ENCODE results near the gene MYOZ1.
"Not testable (repeated sequence)": the region's sequence is repeated elsewhere in the genome, so short reads cannot be mapped to it uniquely, and the experiment has no call there.

The MYOZ1 gene

DNA sequence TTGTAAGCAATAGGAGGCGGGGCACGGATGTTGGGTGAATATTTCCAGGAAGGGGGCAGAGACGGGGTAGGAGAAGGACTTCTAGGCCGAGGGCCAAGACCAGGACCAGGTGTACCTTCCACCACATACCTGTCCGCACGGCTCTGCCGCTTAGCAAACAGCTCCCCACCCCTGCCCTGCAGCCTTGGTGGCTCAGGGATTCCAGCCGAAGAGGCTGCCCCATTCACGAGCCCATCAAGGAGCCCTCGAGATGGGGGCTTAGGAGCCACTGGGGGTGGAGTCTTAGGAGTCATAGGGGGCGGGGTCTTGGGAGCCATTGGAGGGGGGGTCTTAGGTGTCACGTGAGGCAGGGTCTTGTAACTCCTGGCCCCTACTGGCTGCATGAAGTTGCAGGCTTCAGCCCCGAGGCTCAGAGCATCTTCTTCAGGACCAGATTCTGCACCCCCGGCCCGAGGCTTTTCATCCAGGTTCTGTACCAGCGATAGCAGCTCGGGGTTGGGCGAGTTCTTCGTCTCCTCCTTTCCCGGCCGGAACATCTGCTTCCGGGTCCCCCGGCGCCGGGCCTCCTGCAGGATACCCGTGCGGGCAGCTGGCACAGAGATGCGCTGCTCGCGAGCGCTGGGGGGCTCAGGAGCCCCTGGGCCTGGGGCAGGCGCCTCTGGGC lies 6.1 kb upstream of the MYOZ1 start:
- peak; percentile 23 for DNase-seq

- no peak for DNase-seq
Measured at GRCh38 chr10:73646598-73647041, 5.3 kb upstream of the MYOZ1 start.

GRCh38 chr10:73645251-73645650 lies 4.0 kb upstream of the MYOZ1 start:
- DNase-seq = no peak

- no peak for DNase-seq
Measured at GRCh38 chr10:73644767-73645166, 3.5 kb upstream of the MYOZ1 start.

DNA sequence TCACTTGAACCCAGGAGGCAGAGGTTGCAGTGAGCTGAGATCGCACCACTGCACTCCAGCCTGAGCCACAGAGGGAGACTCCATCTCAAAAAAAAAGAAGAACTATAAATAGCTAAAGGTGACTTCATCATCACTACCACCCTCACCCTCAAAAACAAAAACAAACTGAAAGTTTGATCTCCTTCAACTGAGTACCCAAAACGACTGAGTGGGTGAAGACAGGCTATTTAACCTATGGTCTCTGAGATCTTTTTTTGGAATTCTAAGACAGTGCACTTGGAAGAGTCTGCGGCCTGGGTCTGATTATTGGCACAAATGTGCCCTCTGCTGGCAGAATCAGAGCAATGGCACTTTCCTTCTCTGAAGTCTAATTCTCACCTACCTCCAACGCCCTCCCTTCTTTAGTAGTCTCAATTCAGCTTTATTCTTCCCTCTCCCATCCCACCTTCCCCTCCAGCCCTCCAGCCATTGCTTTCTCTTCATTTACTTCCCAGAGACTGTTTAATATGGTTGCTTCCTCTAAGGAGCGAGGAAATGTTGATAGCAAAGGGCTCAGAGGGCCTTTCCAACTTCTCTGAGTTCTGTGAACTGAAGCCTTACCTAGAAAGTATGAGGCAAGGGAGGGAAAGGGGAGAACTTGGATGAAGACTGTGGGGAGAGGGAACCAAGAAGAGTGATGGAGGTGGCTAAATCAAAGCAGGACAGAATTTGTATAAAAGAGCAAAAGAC lies 2.9 kb upstream of the MYOZ1 start:
- DNase-seq = no peak

- no peak for DNase-seq
Measured at GRCh38 chr10:73643362-73643761, 2.1 kb upstream of the MYOZ1 start.

DNA sequence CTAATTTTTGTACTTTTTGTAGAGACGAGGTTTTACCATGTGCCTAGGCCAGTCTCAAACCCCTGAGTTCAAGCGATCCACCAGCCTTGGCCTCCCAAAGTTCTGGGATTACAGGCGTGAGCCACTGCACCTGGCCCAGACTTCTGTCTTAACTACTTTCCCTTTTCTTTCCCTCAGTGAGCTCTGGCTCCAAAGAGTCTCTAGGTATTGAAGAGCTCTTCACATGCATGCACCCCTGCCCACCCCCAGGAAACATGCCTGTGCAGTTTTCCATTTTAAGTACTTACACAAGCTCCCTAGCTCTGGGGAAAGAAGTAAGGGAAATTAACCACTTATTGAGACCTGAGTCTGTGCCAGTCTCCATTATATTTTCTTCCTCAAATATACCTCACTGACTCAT lies 2.0 kb downstream of the MYOZ1 start:
- DNase-seq = no peak

DNA sequence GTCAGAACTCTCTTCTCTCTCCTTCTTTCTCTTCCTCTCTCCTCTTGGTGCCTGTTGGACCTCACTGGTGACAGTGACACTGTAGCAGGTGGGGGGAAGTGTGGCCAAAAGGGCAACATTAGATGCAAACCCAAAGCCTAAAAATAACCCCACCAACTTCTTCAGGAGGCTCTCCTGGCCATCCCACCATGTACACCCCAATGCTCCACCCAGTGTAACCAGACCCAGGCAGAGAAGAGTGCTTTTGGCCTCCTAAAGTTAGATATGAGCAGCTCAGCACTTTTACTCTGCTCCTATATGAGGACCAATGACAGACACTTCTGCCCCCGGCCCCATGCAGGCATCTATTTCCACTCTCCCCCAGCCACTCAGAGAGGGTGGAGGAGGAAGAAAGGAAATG lies 5.5 kb downstream of the MYOZ1 start:
- no peak for DNase-seq

DNA sequence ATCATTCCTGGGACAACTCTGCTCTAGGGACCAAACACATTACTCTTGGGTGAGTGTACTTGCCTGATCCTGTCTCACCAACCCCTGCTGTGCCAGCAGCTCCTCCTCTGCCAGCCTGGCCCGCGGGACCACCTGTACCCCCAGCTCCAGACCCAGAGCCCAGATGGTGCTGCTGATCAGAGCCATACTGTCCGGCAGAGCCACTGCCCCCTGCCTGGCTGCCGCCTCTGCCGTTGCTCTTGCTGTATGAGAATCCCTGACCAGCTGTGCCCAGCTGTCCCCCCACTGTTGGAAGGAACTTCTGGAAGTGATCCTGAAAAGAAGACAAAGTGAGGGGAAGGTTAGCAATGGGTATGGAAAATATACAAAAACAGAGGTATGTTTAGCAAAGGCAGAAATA lies 6.9 kb downstream of the MYOZ1 start:
- DNase-seq = no peak

- no peak for DNase-seq
Measured at GRCh38 chr10:73629165-73629564, 12.1 kb downstream of the MYOZ1 start.

- no peak for DNase-seq
Measured at GRCh38 chr10:73628405-73628804, 12.9 kb downstream of the MYOZ1 start.

- no peak for DNase-seq
Measured at GRCh38 chr10:73627300-73627699, 14.0 kb downstream of the MYOZ1 start.

DNA sequence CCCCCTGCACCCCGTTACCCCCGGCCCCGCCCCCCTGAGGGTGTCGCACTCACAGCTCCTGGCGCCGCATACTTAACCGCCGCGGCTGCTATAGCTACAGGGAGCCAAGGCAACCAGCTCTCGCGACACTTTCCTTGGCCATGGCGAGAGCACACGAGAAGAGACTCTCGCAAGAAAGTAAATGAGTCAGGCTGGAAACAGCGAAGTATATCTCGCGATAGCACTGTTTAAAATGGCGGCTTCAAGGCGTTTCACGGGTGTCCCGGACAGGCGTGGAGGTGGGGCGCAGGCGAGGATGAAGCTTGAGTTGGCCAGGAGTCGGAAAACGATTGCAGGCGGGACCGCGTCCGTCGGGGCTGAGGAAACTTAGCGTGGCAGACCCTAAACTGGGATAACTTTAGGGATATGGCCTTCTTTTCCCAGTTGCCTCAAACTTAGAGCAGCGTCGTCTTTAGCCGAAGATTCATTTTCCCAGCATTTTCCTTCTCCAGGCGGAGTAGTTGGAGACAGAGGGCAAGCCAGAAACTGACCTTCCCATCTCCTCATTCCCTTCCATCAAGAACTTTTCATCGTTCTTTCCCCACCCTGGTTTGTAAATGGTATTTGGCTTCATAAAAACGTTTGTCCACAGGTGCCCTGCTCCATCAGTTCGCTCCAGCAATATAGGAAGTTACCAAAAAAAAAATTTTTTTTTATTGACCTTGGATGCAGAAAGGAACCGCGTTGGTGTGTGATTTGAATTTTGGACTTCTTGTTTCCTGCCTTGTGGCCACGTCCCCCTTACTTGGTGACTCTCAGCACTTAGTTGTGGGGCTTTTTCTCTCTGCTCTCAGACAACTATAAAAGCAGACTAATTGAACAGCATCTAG lies 15.2 kb downstream of the MYOZ1 start:
- peak; percentile 77 for DNase-seq

- no peak for DNase-seq
Measured at GRCh38 chr10:73625004-73625883, 16.0 kb downstream of the MYOZ1 start.

DNA sequence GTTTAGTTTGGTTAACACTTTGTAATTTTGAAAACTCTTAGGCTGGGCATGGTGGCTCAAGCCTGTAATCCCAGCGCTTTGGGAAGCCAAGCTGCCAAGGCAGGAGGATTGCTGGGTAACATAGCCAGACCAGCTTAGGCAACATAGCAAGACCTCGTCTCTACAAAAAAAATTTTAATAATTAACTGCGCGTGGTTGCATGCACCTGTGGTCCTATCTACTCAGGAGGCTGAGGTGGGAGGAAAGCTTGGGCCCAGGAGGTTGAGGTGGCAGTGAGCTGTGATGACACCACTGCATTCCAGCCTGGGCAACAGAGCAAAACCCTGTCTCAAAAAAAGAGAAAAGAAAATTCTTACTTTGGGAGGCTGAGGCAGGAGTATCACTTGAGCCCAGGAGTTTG lies 18.2 kb downstream of the MYOZ1 start:
- DNase-seq = no peak

- not testable (repeated sequence) for DNase-seq
Measured at GRCh38 chr10:73620974-73621373, 20.3 kb downstream of the MYOZ1 start.

GRCh38 chr10:73617143-73617542 lies 24.1 kb downstream of the MYOZ1 start:
- not testable (repeated sequence) for DNase-seq

DNA sequence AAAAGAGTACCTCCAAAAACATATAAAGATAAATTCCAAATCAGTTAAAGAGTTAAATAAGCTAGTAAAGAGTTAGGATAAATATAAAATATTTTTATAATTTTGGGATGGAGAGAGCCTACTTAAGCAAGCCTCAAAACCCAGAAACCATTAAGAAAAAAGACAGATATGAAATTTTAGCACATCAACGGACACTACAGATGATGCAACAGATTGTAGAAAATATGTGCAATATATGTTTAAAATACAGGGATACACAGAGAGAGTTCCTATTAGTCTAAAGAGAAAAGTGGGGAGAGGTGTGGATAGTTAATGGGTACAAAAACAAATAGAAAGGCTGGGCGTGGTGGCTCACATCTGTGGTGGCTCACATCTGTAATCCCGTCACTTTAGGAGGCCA lies 26.6 kb downstream of the MYOZ1 start:
- no peak for DNase-seq

DNA sequence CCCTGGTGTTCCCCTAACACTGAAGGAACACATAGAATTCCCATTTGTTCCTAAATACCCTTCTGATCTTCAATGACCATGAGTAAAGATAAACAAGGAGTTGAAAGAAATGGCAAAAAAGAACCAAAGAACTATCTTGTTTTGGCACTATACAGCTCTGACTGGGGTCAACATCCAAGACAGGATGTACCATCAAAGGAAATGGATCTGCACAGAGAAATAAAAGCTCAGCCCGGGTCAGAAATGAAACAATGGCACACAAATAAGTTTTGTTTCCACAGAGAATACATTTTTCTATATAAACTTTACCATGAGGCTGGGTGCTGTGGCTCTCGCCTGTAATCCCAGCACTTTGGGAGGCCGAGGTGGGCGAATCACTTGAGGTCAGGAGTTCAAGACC lies 32.2 kb downstream of the MYOZ1 start:
- DNase-seq = no peak

DNA sequence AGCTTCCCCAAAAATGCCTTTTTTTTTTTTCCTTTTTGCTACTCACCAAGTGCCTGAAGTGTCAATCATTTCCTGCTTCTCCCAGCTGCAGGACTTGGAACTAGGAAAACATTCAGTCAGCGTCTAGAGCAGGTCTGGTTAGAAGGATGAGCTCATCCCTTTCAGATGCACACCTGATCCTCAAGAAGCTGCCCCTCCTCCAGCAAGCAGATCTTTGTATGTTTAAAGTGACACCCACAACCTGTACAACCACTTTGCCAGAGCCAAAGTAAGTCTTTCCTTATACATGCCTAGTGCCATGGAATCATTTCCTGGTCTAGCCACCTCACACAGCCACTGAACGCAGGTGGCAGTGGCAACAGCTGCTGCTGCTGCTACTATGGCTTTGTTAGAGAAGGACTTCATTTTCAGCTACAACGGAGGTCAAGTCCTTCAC lies 39.8 kb downstream of the MYOZ1 start:
- DNase-seq = no peak

GRCh38 chr10:73597346-73597745 lies 43.9 kb downstream of the MYOZ1 start:
- DNase-seq = no peak

- DNase-seq = no peak
Measured at GRCh38 chr10:73593812-73594211, 47.5 kb downstream of the MYOZ1 start.

DNA sequence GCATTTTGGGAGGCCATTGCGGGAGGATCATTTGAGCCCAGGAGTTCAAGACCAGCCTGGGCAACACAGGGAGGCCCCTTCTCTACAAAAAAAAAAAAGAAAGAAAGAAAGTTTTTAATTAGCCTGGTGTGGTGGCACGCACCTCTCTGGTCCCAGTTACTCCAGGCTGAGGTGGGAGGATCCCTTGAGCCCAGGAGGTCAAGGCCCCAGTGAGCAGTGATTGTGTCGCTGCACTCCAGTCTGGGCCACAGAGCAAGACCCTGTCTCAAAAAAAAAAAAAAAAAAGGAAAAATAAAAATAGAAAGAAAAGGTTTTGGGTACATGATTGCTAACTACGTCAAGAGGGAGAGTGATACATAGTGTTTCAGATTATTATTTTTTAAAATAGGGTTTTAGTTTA lies 48.2 kb downstream of the MYOZ1 start:
- no peak for DNase-seq
